Stimulated activated CD8-positive, alpha-beta memory T cell treated with anti-CD3 and anti-CD28 coated beads, Interleukin-15, amount 100 ng/mL, for 4 hours (primary cell): ENCODE results near the gene PLPPR3.
A peak's percentile ranks its signal among the peaks of the same experiment; 100 is the strongest.

Source experiments
- DNase-seq, 2 donors: peaks; one replicate each; pipeline ENCODE4 v3.0.0-alpha.2; 2020; ENCODE audit warnings: low read depth in 2 of 2

The PLPPR3 gene

GRCh38 chr19:821825-822503, at the start of gene PLPPR3:
TSS of gene PLPPR3 (minus strand) at chr19:821955. CDS start at chr19:821559, 396 bp downstream.
- DNase-seq, result no peak

- DNase-seq, result no peak
These were observed 49.2 kb upstream of the PLPPR3 start for GRCh38 chr19:870963-871401.

- no peak for DNase-seq
These were observed 48.6 kb upstream of the PLPPR3 start for GRCh38 chr19:870314-870713.

- no peak for DNase-seq
These were observed 47.8 kb upstream of the PLPPR3 start for GRCh38 chr19:869245-870177.

GRCh38 chr19:868458-869244, 46.9 kb upstream of the PLPPR3 start:
- no peak for DNase-seq

- DNase-seq, result no peak
These were observed 46.2 kb upstream of the PLPPR3 start for GRCh38 chr19:867855-868457.

GRCh38 chr19:867301-867793, 45.6 kb upstream of the PLPPR3 start:
- no peak for DNase-seq

GRCh38 chr19:866769-867300, 45.1 kb upstream of the PLPPR3 start:
- no peak for DNase-seq

GRCh38 chr19:863315-863620, 41.5 kb upstream of the PLPPR3 start:
- no peak for DNase-seq

GRCh38 chr19:862581-863314, 41.0 kb upstream of the PLPPR3 start:
- DNase-seq, result peak; percentile 37 to 64

- DNase-seq, result peak in 1 of 2 donors; percentile 37
These were observed 40.2 kb upstream of the PLPPR3 start for GRCh38 chr19:861756-862580.

GRCh38 chr19:861141-861755, 39.5 kb upstream of the PLPPR3 start:
- no peak for DNase-seq

- no peak for DNase-seq
These were observed 37.4 kb upstream of the PLPPR3 start, which contains the start of gene CFD for GRCh38 chr19:858868-859843. TSS of gene CFD (plus strand) at chr19:859664. CDS start at chr19:859690, 26 bp downstream.

- DNase-seq, result no peak
These were observed 36.5 kb upstream of the PLPPR3 start for GRCh38 chr19:858284-858683.

- DNase-seq, result no peak
These were observed 33.9 kb upstream of the PLPPR3 start for GRCh38 chr19:855566-856120.

GRCh38 chr19:855142-855541, 33.4 kb upstream of the PLPPR3 start:
- no peak for DNase-seq

- no peak for DNase-seq
These were observed 32.8 kb upstream of the PLPPR3 start for GRCh38 chr19:854549-854948.
